Measurements from ENCODE around the gene PRXL2C.
"Not testable (repeated sequence)": the region's sequence is repeated elsewhere in the genome, so short reads cannot be mapped to it uniquely, and the experiment has no call there.

The PRXL2C gene

GRCh38 chr9:96649620-96650324, 5.3 kb downstream of the PRXL2C start:
- no peak for DNase-seq (ENCODE audit: low read depth)

- DNase-seq (ENCODE audit: low read depth): peak; percentile 55
These were observed 8.8 kb downstream of the PRXL2C start for GRCh38 chr9:96646081-96646991.

- DNase-seq (ENCODE audit: low read depth): no peak
These were observed 11.0 kb downstream of the PRXL2C start for GRCh38 chr9:96644137-96644536.

GRCh38 chr9:96641514-96641913, 13.6 kb downstream of the PRXL2C start:
- DNase-seq (ENCODE audit: low read depth): no peak

GRCh38 chr9:96638606-96639364, 16.3 kb downstream of the PRXL2C start:
- DNase-seq (ENCODE audit: low read depth): peak; percentile 11

GRCh38 chr9:96636368-96636767, 18.7 kb downstream of the PRXL2C start:
- DNase-seq (ENCODE audit: low read depth): no peak

- DNase-seq (ENCODE audit: low read depth): not testable (repeated sequence)
These were observed 21.5 kb downstream of the PRXL2C start for GRCh38 chr9:96633579-96633978.

- DNase-seq (ENCODE audit: low read depth): peak; percentile 30
These were observed 28.2 kb downstream of the PRXL2C start for GRCh38 chr9:96626912-96627311.

- DNase-seq (ENCODE audit: low read depth): peak; percentile 30
These were observed 33.5 kb downstream of the PRXL2C start for GRCh38 chr9:96621618-96622017.

- no peak for DNase-seq (ENCODE audit: low read depth)
These were observed 34.3 kb downstream of the PRXL2C start for GRCh38 chr9:96620832-96621269.

GRCh38 chr9:96620181-96620514, 35.0 kb downstream of the PRXL2C start:
- DNase-seq (ENCODE audit: low read depth): no peak

- DNase-seq (ENCODE audit: low read depth): peak; percentile 88
These were observed 35.5 kb downstream of the PRXL2C start, which contains the start of gene CDC14B for GRCh38 chr9:96619491-96620180. CDC14B (minus strand) TSS chr9:96619843; CDS start chr9:96619378, 465 bp downstream.

GRCh38 chr9:96619124-96619465, 36.0 kb downstream of the PRXL2C start:
- no peak for DNase-seq (ENCODE audit: low read depth)

GRCh38 chr9:96618209-96619123, 36.7 kb downstream of the PRXL2C start:
- DNase-seq (ENCODE audit: low read depth): peak; percentile 80

GRCh38 chr9:96617439-96618185, 37.5 kb downstream of the PRXL2C start:
- DNase-seq (ENCODE audit: low read depth): no peak

GRCh38 chr9:96616817-96617438, 38.2 kb downstream of the PRXL2C start:
- DNase-seq (ENCODE audit: low read depth): no peak

- DNase-seq (ENCODE audit: low read depth): no peak
These were observed 39.7 kb downstream of the PRXL2C start for GRCh38 chr9:96615411-96615810.

GRCh38 chr9:96614664-96615063, 40.5 kb downstream of the PRXL2C start:
- DNase-seq (ENCODE audit: low read depth): peak; percentile 65

GRCh38 chr9:96612966-96613589, 42.0 kb downstream of the PRXL2C start:
- no peak for DNase-seq (ENCODE audit: low read depth)

All from ELR (cell line).